Vagina (tissue), 2 donors: Measurements from ENCODE around the gene USP17L10.
"Not testable (repeated sequence)": the region's sequence is repeated elsewhere in the genome, so short reads cannot be mapped to it uniquely, and the experiment has no call there.

ENCODE experiments used
- POLR2A ChIP-seq, 2 donors: fragments of 450-650 bp; IDR thresholded peaks; one replicate each; pipeline ENCODE4 v1.6.1; 2017; ENCODE audit warnings: antibody characterized with exemption in 2 of 2, mild to moderate bottlenecking in 2 of 2, moderate library complexity in 2 of 2
- TF ChIP-seq, protein P1 (sequence below), 3 experiments: fragments of 450-650 bp in 2 of 3; fragments of 200-600 bp in 1 of 3; sonication (generic) in 1 of 3; IDR thresholded peaks; one replicate each; pipeline ENCODE4 v1.5.1; 2017 to 2019; ENCODE audit warnings: antibody characterized with exemption in 3 of 3, mild to moderate bottlenecking in 2 of 3, moderate library complexity in 2 of 3

DNA sequence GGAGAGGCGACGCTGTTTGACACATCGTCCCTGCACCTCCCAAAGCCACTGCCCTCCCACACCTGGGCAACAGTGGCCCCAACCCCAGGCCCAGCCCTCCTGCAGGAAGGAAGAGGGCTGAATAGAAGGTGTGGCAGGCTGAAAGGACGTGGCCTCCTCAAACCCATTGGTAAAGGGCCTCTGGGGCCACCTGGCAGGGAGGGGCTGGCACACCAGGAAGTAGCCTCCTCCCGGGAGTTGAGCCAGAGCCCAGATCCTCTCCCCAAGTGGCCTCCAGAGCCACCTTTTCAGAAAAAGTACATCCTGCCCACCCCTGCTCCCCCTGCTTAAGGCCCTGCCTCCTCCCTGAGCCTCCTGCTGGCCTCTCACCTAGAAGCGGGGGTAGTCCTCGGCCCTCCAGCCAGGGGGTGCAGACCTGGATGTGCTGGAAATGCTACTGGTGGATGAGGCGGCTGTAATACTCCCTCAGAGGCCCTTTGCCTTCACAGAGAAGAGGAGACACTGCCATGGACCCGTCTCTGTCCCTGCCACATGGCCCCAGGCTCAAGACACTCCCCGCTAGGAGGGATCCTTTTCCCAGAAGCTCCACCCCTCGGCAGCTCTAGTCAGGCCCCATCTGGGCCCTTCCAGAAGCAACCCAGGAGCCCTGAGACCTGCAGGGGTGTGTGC, 40.5 kb upstream of the USP17L10 start, which contains the start of gene FAM90A26:
- TF ChIP-seq, protein P1, sequence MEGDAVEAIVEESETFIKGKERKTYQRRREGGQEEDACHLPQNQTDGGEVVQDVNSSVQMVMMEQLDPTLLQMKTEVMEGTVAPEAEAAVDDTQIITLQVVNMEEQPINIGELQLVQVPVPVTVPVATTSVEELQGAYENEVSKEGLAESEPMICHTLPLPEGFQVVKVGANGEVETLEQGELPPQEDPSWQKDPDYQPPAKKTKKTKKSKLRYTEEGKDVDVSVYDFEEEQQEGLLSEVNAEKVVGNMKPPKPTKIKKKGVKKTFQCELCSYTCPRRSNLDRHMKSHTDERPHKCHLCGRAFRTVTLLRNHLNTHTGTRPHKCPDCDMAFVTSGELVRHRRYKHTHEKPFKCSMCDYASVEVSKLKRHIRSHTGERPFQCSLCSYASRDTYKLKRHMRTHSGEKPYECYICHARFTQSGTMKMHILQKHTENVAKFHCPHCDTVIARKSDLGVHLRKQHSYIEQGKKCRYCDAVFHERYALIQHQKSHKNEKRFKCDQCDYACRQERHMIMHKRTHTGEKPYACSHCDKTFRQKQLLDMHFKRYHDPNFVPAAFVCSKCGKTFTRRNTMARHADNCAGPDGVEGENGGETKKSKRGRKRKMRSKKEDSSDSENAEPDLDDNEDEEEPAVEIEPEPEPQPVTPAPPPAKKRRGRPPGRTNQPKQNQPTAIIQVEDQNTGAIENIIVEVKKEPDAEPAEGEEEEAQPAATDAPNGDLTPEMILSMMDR (IDR thresholded peaks at IDR 0.05) = not testable (repeated sequence)
- not testable (repeated sequence) for TF ChIP-seq POLR2A (IDR thresholded peaks at IDR 0.05)
